Cerebellar nuclear complex (tissue), 1 donor: Measurements from ENCODE around the gene HS6ST3.

ENCODE experiments used
- DNase-seq, 2 experiments: peaks; one replicate each; lab custom pipeline; 2025; lab: John Stamatoyannopoulos, UW

The HS6ST3 gene

DNA sequence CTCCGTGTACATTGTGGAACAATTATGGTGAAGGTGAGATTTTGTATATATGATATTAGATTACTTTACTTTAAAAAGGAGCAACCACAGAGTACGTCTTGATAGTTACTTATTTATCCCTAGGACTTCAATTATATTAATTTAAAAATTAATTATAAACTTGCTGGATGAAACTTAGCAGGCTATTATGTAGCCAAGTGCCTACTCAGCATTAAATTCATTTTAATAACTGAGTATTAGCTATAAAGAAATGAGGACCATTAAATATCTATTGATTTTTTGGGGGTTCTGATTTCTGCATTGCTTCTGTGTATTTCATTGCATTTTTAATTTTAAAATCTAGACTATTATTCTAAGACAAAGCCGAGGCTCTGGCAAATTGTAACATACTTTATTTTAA is 109.4 kb downstream of the HS6ST3 start:
- no peak for DNase-seq

DNA sequence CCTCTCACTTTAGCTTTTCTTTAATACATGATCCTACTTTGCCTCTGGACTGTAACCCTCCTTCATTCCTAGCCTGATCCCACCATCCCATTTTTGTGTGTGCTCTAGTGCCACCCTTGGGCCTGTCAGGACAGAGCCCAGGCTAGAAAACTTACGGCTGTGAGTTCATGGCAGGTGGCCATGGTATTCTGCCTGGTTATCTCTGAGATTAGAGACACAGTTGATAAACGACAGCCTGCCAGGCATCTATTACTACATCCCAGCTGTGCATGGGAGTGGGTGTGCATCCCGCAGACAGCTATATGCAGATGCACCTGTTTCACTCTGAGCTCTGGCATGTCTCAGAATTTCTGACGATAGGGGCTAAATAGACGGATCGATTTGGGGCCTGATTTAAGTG is 110.9 kb downstream of the HS6ST3 start:
- no peak for DNase-seq

DNA sequence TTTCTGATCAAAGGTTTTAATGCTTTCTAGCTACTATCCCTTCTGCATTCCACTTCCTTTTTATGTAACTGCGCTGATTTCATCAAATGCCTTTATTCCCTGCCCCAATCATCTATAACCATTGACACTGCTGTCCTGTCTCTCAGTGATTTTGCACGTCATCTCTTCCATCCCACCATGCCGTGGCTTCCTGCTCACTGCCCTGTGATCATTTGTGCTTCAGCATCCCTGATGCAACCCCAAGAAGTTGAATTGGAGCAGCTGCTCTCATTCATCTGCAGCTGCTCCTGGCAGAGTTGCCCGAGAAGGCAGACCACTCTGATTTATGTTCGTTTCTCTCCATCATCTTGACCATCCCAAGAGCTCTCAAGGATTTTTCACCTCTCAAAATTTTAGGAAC is 112.4 kb downstream of the HS6ST3 start:
- no peak for DNase-seq

DNA sequence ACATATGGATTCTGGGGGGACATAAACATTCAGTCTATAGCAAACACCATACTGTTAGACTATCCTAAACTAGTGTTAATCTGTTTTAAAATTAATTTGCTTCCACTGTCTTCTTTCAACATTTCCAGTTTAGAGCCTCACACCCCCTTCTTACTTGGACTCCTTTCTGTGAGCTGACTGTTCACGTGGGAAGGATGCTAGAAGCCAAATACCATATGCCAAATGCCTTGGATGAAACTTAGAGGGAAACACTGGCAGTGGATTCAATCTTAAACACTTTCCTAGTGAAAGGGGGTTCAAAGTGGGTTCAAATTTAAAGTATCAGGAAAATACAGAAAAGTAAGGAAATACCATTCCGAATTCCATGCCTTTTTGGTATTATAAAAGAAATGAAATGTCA is 113.6 kb downstream of the HS6ST3 start:
- DNase-seq, result no peak

DNA sequence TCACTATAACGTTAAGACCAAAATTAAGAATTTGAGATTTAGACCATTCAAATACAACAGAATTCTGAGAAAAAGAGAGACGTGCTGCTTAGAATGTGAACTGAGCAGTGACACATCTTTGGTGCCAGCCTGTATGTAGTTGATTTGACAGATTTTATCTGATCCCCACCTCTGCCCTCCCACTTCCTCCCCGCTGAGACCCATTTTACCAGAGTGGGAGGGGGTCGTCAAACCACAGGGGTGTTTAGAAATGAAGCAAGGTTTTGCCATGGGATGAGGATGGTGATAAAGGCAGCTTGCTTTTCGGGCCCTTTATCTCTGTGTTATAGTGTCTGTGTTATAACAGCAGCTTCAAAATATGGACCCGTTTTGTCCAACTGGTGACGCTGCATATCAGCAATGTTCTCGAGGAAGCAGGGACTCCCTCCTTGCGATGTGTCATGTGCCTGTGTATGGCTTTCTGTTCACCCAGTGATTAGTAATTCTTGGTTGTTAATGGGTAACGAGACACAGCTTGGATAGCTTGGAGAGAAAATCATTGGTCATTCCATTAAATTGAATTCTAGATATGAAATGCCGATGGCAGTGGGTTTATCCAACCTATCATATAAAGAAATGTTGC is 125.0 kb downstream of the HS6ST3 start:
- DNase-seq, result no peak

DNA sequence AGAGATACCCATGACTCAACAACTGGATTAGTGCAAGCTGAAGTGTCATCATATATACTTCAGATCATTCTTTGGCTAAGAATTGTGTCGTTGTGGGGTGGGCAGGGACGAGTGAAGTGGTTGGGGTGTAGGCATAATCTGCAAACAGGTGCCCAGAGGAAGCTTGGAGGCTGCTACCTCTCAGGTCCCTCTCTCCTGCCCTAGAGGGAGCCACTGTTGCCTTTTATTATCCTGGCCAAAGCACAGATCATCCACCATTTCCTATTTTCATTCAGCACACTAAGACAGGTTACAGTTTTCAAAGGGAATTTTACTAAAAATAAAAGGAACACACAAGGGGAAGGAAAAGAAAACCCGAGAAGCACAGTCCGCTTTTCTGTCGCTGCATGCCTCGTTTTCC is 126.6 kb downstream of the HS6ST3 start:
- no peak for DNase-seq

DNA sequence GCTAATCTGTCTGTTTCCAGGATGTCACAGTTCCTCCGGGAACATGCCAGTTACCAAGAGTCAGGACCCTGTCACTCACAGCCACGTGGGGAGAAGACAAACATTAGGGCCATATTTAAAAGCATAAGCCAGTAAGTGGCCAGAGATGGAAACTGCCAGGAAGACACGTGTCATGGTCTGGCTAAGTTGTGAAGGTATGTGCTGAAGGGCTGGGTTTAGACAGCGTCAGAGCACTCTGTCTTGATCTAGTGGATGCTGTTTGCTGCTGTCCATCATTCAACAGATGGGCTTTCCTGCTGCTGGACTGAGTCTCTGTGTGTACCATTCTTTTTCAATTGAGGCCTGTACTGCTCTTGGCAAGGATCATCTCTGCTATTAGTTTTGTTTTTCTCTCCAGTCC is 128.6 kb downstream of the HS6ST3 start:
- no peak for DNase-seq

DNA sequence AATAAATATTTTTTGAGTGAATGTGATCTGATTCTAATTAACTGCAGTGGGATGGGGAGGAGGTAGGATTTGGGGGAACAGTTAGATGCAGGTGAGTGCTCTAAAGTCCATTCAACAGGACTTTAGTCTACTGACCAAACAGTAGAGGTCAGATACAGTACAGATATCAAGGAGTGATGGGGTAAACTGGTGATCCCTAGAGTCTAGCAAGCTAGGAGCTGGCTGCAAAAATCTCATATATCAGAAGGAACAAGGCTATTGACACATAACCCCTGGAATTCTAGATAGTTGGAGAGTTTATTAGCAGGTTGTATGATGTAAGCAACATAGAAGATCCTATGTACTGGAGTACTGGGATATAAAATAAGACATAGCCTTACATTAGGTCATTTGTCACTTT is 131.6 kb downstream of the HS6ST3 start:
- no peak for DNase-seq

DNA sequence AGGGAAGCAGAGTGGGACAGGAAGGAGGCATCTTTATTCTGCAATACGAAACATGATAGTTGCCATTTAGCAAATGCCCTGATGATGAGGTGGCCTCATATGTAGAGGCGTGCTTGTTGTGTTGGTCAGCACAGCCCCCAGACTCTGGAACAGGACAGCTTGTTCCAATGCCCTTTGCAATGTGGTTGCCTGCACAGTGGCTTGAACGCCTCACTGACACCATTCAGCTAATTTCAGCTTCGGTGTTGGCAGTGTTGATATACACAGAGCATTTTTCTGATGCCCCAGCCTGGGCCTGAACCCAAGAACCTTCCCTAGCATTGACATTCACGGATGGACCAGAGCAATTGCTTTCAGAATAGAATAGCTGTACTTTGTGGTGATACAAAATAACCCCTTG is 133.3 kb downstream of the HS6ST3 start:
- no peak for DNase-seq

DNA sequence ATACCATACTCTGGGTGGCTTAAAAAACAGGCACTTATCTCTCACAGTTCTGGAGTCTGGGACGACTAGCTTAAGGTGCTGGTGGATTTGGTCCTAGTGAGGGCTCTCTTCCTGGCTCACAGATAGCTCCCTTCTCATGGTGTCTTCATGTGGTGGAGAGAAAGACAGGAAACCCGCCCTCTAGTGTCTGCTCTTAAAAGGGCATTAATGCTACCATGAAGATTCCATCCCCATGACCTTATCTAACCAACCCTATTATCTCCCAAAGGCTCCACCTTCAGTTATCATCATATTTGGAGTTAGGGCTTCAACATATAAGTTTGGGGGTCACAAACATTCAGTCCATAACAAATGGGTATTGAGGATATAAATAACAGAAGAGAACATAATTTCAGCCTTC is 139.4 kb downstream of the HS6ST3 start:
- no peak for DNase-seq

DNA sequence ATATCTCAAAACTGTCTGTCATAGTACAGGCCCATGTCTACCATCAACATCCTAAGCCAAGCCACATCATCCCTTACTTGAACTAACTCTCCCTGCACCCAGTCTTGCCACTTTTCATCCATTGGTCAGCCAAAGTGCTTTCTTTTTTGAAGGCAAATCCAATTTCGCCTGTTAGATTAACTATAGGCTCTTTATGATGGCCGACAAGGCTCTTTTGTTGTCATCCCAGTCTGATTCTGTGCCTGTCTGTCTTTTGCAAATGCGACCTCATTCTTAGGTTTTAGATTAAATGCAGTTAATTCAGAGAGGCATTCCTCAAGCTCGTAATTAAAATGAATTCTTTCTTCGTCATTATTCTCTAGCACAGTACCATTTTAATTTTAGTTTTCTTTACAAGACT is 148.3 kb downstream of the HS6ST3 start:
- DNase-seq, result no peak

DNA sequence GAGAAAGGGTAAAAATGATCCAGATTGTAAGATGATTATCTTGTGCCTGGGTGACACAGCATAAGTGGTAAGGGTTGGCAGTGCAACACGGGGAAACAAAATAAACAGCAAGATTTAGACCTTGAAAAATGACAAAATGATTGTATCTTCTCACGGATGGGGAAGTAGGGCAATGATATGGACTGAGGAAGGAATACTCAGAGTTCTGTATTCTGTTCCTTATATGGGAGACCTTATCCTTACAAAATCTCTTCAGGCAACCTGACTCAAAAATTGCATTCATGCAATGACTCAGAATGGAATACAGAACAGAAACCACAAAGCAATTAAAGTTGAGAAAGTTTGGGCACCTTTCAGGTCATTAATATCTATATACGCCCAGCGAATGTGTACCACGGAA is 149.0 kb downstream of the HS6ST3 start:
- DNase-seq, result no peak

DNA sequence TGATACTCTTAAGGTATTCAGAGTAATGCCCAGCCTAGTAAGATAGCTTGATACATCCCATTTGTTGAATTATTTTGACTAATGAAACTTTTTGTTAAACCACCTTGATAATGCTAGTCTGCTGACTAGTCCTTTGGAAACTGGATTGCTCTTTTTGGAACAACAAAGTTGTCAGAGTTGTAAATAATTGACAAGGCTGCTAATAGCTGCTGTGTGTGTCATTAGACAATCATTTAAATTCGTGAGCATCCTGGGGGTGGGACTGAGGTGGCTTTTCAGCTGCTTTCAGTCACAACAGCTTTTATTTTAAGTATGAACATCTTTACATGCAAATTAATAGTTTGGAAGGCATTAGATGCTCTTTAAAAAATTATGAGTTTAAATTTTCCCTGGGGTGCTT is 153.5 kb downstream of the HS6ST3 start:
- DNase-seq, result no peak

DNA sequence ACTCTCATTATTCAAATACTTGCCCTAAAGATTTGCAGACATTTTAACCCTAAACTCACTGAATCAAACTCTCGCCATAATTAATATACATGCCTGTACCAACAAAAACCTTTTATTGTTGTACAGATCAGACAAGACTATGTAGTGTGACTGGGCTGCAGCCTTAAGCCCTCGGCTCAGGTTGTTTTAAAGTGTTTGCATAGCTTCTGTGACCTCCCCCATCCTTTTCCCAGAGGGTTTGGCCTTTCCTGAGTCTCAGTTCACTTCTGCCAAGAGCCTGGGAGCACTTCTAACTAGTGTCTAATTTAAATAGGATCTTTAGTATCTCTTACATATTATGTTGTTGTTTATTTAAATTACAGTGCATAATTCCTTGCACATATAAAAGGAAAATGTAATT is 158.2 kb downstream of the HS6ST3 start:
- DNase-seq, result no peak

DNA sequence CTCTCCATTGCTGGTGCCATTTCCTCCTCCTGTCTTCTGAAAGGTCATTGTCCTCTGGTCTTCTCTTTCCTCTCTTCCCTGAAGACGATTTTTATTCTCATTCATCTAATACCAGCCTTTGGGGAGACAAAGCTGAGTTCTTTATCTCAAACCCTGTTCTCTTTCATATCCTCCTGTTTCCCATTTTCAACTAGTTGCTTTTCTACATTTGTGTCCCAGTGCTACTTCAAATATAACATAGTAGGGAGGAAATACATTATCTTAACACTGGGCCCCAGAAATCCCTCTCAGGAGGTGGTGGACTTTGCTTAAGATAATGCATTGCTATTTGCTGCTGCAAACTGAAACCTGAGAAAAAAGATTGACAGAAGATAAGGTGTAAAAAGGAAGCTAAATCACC is 159.1 kb downstream of the HS6ST3 start:
- DNase-seq, result no peak

DNA sequence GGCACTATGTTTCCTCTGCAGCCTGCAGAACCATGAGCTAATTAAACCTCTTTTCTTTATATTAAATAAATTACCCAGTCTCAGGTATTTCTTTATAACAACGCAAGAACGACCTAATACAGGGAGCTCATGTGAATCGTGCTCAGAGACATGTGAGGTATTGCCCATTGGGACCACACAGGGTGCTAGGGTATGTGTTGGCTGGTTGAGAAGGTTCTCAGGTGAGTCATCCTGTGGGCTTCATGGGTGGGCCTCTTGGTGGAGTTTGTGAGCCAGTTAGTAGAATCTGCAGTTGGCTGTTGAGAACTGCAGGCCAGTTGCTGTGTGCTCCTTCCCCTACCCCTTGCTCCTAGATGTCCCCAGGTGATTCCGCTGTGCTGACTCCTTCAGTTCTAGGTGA is 163.0 kb downstream of the HS6ST3 start:
- no peak for DNase-seq

DNA sequence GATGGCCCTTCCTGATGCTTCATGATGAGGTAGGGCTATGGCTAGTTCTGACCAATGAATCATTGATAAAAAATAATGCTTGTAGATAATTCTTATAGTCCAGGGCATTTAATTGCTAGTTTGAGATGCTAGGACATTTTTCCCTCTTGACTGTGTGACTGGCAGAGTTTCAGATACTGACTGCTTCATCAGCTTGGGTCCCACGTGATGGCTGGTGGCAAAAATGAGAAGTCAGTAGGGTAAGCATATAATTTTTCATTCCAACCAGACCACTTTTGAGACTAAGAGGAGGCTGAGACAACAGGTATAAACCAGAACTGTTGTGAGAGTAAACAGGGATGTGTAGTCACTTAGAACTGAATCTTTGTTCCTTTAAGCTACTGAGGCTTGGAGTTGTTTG is 183.3 kb downstream of the HS6ST3 start:
- no peak for DNase-seq

DNA sequence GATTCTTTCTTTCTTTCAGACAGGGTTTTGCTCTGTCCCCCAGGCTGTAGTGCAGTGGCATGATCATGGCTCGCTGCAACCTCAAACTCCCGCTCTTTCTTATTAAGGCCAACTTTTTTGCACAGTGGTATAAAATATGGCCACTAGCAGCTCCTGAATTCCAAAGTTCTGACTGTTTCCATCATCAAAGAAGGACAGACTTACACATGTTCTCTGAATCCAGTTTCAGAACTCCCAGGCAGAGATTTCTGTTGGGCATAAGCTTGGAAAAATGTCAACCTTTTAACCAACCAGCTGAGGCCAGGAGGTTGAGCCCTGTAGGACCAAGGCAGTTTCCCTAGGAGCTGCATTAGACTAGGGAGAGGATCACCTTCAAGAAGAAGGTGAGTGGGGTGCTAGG is 184.1 kb downstream of the HS6ST3 start:
- no peak for DNase-seq

DNA sequence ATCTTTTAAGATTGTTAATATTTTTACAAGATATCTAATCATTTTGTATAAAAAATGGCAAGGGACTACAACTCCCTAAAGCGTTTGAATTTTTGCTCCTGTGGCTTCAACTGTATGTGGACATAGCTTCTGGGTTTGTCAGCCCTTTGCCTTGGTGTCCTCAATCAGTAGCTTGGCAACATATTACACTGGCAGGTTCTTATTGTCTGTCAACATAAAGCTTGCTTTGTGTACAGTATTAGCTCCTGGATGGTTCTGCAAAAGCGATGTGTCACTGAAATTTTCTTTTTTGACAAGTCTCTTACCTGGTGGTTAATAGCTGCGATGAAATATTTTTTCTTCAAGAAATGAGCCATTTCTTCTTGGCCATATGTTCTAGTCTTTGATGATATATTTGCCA is 190.0 kb downstream of the HS6ST3 start:
- DNase-seq, result no peak

DNA sequence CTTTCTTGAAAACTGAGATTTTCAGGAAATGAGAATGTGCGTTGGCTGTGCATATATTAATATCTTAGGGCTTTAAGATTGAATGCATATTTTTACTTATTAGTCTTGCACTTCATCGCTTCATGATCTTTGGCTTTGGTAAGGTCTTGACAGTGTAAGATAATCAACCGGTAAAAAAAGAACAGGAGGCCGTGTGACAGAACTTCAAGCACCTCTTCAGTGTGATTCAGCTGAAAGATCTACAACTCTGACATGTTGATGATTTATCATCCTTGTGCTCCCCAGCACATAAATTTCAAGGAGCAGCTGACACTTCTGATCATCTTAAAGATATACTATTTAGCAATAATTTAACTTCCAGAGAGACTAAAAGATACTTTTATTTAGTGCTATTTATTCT is 195.1 kb downstream of the HS6ST3 start:
- DNase-seq, result no peak

DNA sequence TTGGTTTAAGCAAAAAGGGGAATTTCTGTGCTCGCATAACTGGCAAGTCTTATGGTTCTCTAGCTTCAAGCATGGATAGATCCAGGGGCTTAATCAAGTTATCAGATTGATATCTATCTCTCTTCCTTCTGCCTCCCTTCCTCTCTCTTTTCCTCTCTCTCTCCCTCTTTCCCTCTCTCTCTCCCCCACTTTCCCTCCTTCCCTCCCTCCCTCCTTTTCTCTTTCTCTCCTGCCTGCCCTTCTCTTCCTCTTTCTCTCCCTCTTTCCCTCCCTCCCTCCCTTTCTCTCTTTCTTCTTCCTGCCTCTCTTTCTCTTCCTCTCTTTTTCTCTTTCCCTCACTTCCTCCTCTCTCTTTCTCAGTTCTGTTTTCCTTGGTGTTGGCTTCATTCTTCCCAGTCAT is 195.8 kb downstream of the HS6ST3 start:
- DNase-seq, result no peak

DNA sequence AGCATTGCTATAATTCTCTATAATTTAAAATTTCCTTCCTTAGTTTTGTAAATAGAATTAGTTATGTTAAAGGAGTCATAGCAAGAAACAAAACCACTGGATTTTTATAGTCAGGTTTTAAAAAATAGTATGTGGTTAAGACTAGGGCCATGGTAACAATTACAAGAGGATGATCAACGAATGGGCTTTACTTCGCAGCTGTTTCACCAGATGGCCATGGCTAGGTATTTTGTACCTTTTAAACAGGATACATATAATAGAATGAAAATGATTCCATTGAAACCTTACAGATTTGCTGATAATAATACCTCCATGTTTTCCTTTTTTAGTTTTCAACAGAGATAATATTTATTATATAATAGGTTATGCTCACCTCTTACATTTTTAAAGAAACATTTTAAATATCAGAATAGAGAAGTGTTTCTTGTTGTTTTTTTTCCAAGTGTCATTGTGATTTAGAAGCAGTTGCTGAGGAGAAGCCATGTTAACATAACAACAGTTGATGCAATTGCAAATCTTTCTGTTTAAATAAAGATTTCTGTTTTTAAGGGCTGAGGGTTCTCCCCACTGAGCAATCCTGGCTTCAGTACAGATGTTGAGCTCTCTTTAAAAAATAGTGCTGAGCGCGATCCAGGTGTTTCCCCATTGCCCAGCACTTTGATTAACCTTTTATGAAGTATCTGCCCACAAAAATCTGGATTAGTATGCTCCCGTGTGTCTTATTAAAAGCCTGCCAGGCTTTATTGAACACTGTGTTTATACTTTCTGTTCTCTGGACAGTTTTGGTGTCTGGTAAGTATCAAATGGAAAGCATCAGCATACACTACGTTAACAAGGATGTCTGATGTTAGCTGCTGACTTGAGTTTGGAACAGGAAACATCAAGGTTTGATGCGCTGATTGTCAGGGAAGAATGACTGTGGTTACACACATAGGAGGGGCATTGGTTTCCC is 205.3 kb downstream of the HS6ST3 start:
- no peak for DNase-seq

DNA sequence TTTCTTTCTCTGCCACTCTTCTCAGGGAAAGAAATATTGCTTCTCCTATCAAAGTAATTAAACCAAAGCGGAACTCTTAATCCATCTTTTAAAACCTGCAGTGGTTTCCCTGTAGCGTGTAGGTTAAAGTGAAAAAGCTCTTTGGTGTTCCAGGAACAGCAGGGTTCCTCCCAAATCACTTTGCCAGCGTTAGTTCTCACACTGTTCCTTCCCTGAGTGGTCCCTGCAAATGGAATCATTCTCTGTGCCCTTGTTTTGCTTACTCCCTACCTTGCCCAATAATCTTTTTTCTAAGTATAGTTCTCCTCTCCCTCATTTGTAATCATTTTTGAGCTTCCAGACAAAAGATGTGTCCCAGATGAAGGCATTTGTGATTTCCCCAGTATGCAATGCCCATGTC is 207.5 kb downstream of the HS6ST3 start:
- DNase-seq, result no peak

DNA sequence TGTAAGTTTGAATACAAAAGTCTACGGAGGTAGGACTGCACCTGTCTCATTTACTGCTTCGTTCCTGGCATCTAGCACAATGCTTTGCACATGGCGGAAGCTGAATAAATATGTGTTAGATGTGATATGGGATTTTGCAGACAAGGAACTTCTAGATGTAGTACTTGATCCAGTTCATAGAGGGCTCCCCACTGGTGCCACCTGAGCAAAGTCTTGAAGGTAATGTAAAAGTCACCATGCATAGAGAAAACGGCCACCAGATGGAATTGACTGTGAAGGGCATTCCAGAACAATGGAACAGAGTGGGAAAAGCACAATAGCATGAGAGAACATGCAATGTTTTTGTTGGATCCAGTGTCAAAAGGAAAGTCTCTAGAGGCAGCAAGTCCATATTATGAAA is 209.3 kb downstream of the HS6ST3 start:
- no peak for DNase-seq
